CD4-positive, alpha-beta T cell treated with Interleukin-17A for 4 hours (primary cell): ENCODE results near the gene FAM76B.
A peak's percentile ranks its signal among the peaks of the same experiment; 100 is the strongest.
"Not testable (repeated sequence)": the region's sequence is repeated elsewhere in the genome, so short reads cannot be mapped to it uniquely, and the experiment has no call there.

ENCODE experiments used
- DNase-seq: peaks from one replicate; pipeline ENCODE4 v3.0.0-alpha.2; 2020; ENCODE audit warnings: mixed read lengths

The FAM76B gene

DNA sequence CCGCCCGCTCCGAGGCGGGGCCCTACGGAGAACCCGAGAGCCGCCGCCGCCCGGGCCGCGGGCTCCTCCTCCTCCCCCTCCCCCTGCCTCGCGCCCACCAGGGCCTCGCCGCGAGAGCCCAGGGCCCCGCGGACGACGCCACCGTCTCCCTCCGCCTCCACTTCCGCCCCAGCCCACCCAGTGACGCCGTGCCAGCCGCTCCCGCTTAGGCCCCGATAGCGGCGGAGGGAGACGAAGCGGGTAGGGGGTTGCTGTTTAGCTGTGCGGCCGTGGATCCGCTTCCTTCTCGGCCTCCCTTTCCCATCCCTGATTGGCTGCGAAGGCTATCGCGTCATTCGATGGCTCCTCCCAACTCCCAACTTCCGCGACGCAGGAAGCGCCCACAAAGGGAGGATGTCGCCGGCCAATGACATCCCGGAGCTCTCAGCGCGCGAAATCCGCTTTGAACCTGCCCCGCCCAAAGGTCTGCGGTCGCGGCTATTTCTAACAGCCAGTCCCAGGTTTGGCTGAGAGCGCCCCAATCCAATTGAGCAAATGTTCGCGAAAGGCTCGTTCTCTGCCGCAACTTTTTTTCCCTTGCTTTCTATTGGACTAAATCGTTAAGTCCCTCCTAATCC is at the start of gene FAM76B:
Gene FAM76B (minus strand): TSS at position 277 of the 617 bp plus-strand sequence. CDS start 304 bp downstream, outside the sequence.
- peak; percentile 94 for DNase-seq

- DNase-seq: peak; percentile 68
These were observed 46.3 kb upstream of the FAM76B start for GRCh38 chr11:95835768-95836488.

DNA sequence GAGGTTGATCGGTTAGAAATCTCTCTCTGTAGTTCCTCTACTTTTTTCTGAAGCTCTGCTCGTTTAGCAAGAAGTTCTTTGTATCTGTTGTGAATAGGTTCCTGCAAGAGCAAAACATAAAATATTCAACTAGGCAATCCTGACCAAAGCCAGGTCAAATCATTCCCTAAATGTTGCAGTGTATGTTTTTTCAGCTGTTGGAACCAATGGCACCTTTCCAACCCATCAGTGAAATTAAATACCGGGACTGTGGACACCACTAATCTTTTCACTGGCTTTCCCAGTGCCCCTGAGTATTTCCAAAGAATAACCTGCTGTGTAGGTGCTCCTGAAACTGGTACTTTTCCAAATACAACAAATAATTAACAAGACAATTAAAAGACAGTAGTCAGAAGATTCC is 45.8 kb upstream of the FAM76B start:
- no peak for DNase-seq

DNA sequence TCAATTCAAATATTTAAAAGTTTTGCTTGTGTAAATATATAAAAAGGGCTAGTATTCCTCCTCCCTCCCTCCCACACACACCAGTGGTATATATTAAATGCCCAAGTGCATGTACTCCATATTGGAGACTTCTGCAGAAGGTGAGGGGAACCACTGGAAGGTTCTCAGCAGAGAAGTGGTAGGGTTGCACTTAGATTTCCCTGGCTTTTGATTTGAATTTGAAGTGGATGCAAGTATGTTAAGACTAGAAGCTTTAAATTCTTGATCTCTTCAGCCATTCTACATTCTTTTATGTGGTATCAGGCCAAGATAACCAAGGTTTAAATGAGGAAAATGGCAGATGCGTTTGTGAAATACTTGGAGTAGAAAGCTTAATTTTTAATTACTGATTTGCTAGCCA is 43.8 kb upstream of the FAM76B start:
- no peak for DNase-seq

GRCh38 chr11:95832763-95833162 is 43.2 kb upstream of the FAM76B start:
- no peak for DNase-seq

DNA sequence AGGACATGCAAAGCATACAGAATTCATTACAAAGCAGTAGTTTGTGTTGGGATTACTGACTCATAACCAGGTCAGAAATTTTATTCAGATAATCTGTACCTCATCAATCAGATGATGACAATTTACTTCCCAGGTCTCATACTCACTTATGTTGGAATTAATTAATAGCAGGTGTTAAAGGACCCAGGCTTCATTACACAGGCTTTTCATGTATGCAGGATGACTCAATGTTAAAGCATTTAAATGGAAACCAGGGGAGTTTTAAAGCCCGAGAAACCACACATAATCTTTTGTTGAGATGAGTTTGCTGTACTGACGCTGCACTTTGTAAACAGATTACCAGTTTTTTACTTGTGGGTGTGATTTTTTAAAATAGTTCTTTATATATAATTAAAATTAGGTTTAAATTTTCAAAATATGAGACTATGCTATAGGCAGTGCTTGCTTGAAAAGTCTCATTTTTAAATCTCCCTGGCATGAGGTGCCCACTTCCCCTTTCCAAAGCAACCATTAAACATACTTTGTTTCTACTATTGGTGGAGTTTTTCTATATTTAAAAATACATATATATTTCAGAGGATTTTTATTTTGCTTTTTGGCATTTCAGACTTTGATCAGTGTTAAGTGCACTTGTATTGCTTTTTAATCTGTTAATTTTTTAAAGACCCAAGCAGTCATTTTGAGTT is 41.8 kb upstream of the FAM76B start:
- no peak for DNase-seq

DNA sequence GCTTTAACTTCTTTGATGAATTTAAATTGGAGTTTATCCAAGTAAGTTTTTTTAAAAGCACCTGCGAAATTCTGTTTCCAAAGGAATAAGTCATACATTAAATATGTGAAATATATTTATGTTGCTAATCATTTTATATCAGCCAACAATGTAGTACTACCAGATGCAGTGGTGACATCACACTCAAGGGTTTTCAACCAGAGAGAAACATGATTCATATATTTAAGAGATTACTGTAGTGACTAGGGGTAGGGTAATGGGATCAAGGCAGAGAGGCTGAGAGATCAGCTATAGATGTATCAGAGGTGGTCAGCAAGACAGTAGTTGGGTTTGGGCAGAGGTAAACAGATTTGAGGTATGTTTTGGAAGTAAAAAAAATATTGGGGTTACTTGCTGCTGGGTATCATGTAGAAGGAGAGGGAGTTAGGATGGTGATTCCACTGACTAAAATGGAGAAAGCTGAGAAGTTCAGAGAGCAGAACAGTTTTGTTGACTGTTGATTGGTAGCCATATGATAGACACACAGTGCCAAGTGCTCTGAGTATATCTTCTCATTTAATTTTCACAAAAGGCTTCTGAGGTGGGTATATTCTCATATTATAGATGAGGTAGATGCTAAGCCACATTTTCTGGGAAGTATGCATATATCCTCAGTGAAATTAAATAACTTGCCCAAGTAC is 40.1 kb upstream of the FAM76B start:
- DNase-seq: no peak

GRCh38 chr11:95827696-95828095 is 38.1 kb upstream of the FAM76B start:
- DNase-seq: no peak

- no peak for DNase-seq
These were observed 32.1 kb upstream of the FAM76B start for GRCh38 chr11:95821640-95822039.

DNA sequence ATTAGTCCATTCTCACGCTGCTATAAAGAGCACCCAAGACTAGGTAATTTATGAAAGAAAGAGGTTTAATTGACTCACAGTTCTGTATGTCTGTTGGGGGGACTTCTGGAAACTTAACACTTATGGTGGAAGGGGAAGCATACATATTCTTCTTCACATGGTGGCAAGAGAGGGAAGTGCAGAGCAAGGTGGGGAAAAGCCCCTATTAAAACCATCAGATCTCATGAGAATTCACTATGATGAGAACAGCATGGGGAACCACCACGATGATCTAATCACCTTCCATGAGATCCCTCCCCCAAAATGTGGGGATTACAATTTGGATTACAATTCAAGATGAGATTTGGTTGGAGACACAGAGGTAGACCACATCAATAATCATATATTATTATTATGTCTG is 26.5 kb upstream of the FAM76B start:
- DNase-seq: no peak

- not testable (repeated sequence) for DNase-seq
These were observed 21.5 kb upstream of the FAM76B start for GRCh38 chr11:95811052-95811451.

- peak; percentile 17 for DNase-seq
These were observed 16.9 kb upstream of the FAM76B start for GRCh38 chr11:95806464-95806863.

DNA sequence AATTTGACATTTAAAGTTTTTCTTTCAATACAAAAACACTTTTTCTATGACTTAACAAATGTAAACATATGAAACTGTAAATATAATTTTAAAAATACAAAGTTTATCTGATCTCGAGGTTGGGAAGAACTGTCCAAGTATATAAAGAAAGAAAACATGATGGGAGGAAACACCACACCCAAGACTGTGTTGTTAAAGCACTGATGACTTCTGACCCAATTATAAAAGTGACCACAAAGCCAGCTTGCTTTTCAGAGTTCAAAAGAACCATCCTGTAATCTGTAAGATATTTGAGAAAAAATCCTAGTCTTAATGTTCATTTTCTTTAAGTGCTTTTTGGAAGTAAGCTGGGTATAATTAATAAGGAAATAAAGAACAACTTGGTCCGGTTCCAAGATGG is 16.3 kb upstream of the FAM76B start:
- DNase-seq: no peak

DNA sequence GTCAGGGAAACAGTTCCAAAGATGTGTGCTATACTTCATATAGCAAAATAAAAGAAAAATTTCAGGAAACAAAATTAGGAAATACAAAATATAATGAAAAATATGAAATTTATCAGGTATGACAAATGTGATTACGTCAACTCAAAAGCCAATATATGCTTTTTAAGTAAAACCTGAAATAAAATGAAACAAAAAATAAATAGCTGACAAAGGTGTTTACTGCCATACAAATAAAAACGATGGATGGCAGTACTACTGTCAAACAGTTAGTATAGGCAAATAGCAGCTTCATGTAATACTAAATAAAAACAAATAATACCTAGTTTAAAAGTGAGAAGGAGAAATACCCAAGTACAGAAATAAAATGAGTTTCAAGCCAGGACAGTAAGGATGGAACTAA is 14.4 kb upstream of the FAM76B start:
- no peak for DNase-seq

DNA sequence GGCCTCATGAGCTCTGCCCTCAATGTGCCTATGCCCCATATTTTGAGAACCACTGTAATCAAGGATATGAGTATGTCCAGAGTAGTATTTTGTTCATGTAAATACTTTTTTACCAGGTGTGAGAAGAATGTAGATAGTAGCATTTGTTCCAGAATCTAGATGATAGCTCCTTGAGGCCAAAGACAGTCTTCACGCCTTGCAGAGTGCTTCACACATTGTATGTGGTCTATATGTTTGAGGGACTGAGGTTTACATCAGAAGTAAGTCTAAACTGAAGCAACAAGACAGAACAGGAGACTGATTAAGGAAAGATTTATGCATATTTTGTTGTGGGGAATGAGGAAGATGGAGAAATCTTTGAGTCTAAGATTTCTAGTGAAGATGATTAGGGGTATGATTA is 13.2 kb upstream of the FAM76B start:
- no peak for DNase-seq

GRCh38 chr11:95800438-95800837 is 10.9 kb upstream of the FAM76B start:
- no peak for DNase-seq

DNA sequence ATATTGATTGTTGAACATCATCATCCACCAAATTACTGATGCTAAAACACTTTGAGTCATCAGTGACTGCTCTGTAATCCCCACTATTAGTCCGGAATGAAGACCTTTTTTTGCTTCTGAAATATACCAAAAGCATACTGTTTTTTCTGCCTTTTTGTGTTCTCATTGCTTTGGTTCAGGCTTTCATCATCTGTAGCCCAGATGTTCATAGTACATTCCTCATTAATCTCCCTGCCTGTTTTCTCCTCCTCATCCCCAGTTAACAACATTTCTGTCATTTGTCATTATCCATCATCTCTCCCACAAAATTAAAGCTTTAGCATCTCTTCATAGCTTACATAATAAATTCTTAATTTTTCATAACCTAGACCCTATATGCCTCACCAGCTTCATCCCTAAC is 10.0 kb upstream of the FAM76B start:
- DNase-seq: no peak

DNA sequence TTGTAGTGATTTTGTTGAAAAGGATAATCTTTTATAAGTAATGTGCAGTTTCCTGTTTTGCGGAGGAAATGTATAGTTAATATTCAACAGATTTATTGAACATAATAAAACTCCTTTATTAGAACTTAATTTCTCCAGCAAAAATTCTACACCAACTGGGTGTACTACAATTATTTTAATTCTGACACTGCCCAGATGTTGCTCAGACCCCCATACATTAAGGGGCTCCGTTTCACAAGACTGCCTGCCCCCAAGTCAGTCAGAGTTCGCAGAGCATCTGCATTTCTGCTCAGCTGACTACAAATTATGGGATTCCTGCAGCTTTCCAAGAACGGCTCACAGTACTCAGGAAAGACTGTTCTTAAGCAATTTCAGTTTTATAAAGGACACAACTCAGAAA is 6.9 kb upstream of the FAM76B start:
- no peak for DNase-seq

DNA sequence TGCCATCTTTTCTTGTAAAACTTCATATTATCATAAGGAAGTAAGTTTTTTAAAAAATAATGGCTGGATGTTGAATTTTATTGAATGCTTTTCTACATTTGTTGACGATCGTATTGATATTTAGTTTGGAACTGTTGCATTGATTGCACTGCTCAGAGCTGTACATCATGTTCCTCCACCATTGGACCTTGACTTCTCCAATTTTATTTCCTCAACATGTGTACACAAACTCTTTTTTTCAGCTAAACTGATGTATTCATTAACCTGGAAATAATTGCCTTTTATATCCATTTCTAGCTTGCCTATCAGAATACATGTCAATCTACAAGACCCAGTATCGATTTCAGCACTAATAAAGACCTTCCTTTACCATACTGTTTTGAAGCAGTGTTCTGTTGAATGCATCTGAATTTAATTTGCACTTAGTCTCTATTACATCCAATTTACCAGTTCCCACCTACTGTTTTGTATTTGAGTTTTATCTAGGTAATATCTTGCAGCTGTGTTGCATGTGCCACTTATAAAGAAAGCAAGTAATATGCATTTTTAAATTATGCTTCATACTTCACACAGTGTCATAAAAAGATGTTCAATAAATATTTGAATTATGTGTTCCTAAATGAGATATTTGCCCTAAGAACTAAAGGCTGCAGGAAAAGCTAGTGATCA is 6.2 kb upstream of the FAM76B start:
- no peak for DNase-seq

- no peak for DNase-seq
These were observed 4.5 kb upstream of the FAM76B start for GRCh38 chr11:95794086-95794485.

DNA sequence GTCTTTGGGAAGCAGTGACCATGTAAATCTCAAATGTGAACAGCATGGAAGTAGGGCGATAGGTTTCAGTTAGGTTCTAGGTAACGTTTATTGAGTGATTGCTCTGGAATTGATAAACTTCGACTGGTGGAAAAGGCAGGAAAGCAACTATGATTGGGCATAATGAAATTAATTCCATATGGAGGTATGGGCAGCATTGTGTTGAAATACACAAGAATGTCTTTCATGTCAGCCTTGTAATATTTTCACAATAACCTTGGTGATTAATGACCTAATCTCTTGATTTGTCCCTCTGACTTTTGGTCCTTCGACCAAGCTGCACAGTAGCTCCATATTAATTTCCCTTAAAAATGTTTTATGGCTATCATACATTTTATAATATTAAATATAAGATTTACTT is 3.5 kb upstream of the FAM76B start:
- no peak for DNase-seq

DNA sequence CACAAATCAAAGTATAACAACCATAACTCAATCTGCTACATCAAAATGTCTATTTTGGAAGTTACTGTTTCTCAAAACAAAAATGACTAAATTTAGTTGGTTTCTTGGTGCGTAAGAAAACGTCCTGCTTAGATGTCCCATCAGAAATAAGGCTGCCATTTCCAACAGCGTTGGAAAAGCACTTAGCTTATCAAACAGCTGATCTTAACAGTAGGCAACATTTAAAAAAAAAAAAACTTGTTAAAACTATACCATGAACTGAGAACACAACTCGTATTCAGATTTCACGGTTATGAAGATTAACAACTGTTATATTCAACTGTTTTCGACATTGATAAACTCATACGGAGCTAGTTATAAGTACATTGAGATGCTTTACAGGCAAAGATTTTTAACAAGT is 3.1 kb upstream of the FAM76B start:
- no peak for DNase-seq

DNA sequence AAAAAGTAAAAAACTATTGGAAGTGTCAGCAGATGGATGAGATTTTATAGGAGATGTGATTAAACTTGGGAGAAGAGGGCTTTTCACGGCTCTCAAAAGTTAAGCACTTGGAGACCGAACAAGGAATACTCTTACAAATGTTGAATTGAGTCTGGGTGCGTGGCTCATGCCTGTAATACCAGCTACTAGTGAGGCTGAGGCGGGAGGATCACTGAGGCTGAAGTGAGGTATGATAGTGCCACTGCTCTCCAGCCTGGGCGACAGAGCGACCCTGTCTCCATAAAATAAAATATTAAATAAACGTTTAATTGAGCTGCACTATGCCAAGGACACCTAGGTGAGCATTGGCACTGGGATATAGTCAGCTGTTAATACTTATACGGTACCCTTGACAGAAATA is 2.6 kb upstream of the FAM76B start:
- no peak for DNase-seq
